Nucleus accumbens (tissue), 56 donors: ENCODE data around the gene MTFMT.

Source experiments
- DNase-seq, 56 donors: peaks; one replicate each; lab custom pipeline; 2025; lab: John Stamatoyannopoulos, UW

Gene MTFMT

GRCh38 chr15:64991536-64992135, 37.8 kb downstream of the MTFMT start:
- no peak for DNase-seq

DNA sequence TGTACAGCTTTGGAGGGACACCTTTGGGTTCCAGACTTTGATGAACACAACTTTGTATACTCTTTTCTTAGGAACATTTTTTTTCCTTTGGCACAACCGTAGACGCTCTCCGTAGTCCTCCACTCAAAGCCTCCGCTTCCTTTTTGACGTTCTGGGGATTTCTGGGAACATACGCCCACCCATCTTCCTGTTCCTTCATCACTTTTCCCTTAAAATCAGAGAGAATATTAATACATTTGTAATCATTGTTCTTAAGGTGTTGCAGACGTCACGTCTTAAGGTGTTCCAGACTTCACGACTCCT, 39.3 kb downstream of the MTFMT start:
- peak in 4 of 56 donors; percentile 43 to 73 (median 56) for DNase-seq

DNA sequence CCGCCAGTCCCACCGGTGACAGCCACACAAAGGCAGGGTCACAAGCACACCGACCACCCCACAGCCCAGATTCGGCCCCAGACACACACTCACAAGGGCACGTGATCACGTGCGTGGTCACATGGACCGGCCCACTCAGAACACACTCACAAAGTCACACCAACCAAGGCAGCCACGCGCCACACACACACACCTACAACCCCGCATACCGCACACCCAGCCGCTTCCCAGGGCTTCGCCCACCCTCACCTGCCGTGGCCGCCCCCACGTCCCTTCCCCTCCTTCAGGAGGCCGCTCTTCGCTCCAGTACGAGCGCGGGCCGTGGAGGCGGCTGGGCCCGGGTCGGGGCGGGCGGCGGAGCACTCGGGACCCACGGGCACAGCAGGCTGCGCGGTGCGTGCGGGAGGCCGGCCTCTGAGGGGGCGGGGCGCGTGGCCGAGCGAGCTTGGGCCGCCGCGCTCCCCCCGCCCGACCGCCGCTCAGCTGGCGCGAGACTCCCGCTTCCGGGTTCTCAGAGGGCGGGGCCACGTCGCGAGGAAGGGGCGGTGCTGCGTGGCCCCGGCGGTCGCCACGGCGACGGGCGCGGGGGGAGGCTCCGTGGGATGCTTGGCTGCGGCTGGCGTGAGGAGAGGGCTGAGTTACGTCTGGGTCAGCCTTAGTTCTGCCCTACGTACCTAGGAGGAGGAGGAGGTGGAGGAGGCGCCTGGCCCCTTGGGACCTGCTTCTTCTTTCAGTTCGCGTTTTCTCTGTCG, 39.8 kb downstream of the MTFMT start, which contains the start of gene SPG21:
Gene SPG21, minus strand, starts transcription at position 499 of the 752 bp plus-strand sequence. CDS start 6,345 bp downstream, outside the sequence.
- peak; percentile 46 to 95 (median 86) for DNase-seq

DNA sequence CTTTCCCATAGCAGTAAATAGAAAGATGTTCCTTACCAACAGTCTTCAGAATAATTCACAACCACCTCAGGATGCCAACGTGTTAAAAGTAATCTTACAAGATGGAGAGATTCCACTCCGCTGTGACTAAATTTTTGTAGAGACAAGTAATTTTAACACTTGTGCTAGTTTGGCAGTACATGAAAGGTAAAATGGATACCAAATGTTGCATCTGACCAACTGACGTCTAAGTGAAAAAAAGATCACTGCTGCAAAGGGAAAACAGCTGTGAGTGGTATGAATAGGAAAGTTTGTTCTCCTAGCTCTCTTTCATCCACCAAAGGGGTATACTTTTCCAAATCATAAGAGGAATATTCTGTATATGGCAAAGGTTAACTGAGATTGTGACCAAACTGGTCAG, 42.3 kb downstream of the MTFMT start:
- no peak for DNase-seq

DNA sequence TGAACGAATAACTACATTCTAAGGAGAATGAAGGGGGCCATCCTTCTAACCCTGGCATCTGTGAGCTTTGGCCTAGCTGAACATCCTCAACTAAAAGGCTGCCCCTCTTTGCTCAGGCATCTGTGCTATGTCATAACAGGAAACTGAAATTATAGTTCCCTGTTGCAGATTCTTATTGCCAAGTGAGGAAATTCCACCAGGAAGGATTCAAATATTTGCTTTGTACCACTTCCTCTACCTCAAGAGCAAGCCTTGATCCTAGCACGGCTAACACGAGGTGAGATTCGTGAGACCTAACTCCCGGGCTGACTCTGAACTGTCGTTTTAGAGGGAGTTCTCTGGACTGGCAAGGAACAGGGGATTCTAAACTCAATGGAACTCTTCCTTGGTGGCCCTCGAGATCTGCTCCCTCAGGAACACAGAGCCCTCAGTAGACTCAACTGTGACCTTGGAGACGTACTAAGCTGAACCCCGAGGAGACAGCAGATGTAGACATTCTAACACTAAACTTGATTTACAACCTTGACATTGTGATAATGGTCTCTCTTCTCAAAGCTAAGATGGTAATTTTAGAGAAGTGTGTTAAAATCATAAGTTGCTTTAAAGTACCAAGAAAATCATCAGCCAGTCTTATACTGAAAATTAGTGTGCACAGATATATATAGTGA, 43.9 kb downstream of the MTFMT start:
- no peak for DNase-seq

GRCh38 chr15:64982472-64982871, 47.0 kb downstream of the MTFMT start:
- DNase-seq = no peak

DNA sequence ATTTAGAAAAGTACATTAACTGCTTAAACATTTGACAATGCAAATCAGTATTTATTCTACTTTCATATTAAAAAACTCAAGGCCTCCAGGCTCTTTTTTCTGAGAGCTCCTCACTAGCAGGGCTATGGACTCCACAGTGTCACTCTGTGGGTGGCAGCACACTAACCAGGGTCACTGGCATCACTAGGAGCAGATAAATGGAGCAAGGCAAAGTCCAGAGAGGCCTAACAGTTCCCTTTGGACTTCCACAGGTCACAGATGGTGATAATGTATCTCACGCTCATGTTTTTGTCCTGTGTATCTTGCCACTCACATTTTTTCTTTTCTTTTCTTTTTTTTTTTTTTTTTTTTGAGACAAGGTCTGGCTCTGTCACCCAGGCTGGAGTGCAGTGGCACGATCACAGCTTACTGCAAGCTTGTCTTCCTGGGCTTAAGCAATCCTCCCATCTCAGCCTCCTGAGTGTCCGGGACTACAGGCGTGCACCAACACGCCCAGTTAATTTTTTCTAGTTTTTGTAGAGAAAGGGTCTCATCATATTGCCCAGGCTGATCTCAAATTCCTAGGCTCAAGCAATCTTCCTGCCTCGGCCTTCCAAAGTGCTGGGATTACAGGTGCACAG, 47.5 kb downstream of the MTFMT start:
- no peak for DNase-seq

- DNase-seq = peak in 28 of 56 donors; percentile 1 to 34 (median 12)
Measured at GRCh38 chr15:64979252-64979710, 50.2 kb downstream of the MTFMT start.

DNA sequence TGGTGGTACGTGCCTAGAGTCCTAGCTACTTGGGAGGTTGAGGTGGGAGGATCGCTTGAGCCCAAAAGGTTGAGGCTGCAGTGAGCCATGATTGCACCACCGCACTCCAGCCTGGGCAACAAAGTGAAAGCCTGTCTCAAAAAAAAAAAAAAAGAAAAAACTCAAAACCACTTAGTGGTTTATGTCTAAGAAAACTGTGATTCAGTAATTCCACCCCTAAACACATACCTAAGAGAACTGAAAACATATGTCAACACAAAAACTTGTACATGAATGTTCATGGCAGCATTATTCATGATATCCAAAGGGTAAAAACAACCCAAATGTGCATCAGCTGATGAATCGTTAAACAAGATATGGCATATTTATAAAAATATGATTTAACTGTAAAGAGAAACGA, 54.0 kb downstream of the MTFMT start:
- DNase-seq = no peak

GRCh38 chr15:64970698-64971097, 58.7 kb downstream of the MTFMT start:
- no peak for DNase-seq

GRCh38 chr15:64969401-64969800, 60.0 kb downstream of the MTFMT start:
- DNase-seq = no peak

- no peak for DNase-seq
Measured at GRCh38 chr15:64961013-64961412, 68.4 kb downstream of the MTFMT start.

DNA sequence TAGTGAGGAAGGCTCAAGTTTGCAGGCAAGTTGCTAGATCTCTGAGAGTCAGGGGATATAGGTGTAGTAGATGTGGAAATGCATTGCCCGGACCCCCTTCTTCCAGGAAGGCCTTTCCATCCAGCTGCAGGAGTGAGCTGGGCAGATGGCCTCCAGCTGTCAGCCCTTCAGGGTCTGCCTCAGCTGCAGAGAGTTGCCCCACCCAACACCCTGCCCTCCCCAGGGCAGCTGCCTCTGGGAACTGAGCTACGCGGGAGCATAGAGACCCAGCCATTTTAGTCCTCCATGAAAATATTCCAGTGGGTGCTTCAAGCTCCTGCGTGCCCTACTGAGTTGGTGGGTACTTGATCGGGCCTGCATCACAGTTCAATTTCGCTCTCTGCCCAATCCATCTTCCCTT, 69.3 kb downstream of the MTFMT start:
- no peak for DNase-seq

- no peak for DNase-seq
Measured at GRCh38 chr15:64959128-64959527, 70.3 kb downstream of the MTFMT start.

- DNase-seq = no peak
Measured at GRCh38 chr15:64954395-64954794, 75.0 kb downstream of the MTFMT start.

DNA sequence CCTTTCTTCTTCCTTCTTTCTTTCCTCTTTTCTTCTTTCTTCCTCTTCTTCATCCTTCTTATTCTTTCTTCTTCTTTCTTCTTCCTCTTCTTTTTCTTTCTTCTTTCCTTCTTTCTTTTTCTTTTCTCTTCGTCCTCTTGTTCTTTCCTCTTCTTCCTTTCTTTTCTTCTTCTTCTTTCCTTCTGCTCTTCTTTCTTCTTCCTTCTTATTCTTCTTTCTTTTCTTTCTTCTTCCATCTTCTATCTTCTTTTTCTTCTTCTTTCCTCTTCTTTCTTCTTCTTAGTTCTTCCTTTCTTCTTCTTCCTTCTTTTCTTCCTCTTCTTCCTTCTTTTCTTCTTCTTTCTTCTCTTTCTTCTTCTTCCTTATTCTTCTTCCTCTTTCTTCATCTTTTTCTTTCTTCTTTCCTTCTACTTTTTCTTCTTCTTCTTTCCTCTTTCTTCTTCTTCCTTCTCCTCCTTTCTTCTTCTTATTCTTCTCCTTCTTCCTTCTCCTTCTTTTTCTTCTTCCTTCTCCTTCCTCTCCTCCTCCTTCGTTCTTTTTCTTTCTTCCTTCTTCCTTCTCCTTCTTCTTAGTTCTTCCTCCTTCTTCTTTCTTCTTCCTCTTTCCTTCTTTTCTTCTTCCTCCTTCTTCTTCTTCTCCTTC, 77.5 kb downstream of the MTFMT start:
- no peak for DNase-seq
